Cardiac muscle cell (in vitro differentiated cells and primary cell): Measurements from ENCODE around the gene HOTAIR. TPM values are rescaled to one million over a fixed set of nuclear protein-coding genes. Genes with fewer than 3 reads are reported as not detected.

Experiments used
- DNase-seq, 2 donors: peaks; one replicate each; pipeline versions ENCODE4 v3.0.0 to v3.0.0-alpha.2; 2010 to 2017; ENCODE audit warnings: low read depth in 1 of 2, low spot score in 1 of 2
- H3K27ac ChIP-seq: fragments of 200-600 bp; sonication (generic); 2 replicates; pipeline ENCODE4 v1.5.1; 2016
- H3K27me3 ChIP-seq: fragments of 200-600 bp; sonication (generic); 2 replicates; pipeline ENCODE4 v1.6.0; 2016; ENCODE audit warnings: control low read depth
- H3K36me3 ChIP-seq: fragments of 200-600 bp; sonication (generic); 2 replicates; pipeline ENCODE4 v1.5.1; 2016; ENCODE audit warnings: control low read depth
- H3K4me1 ChIP-seq: fragments of 200-600 bp; sonication (generic); 2 replicates; pipeline ENCODE4 v1.8.1; 2017; ENCODE audit warnings: low read depth, mild to moderate bottlenecking, mixed run types
- H3K4me3 ChIP-seq: fragments of 200-600 bp; sonication (generic); 2 replicates; pipeline ENCODE4 v1.5.1; 2016; ENCODE audit warnings: mild to moderate bottlenecking
- H3K9me3 ChIP-seq: fragments of 200-600 bp; sonication (generic); 2 replicates; pipeline ENCODE4 v1.5.1; 2017; ENCODE audit warnings: low read depth, mild to moderate bottlenecking, control low read depth
- polyA plus RNA-seq: library from polyadenylated mRNA; unstranded; fragments of >200 nt; fragmentation: Nextera tagmentation; extraction: Ambion mirVana; gene quantifications from 2 replicates; pipeline ENCODE4 v1.2.1, GENCODE V29; 2016
- total RNA-seq: library from RNA; depleted of rRNA; stranded (reverse); fragments of >200 nt; gene quantifications from 2 replicates; pipeline ENCODE4 v1.2.3, GENCODE V29; 2016
- TF ChIP-seq, protein P1 (sequence below): IDR thresholded peaks from 2 replicates; pipeline ENCODE4 v1.5.1; 2012; ENCODE audit warnings: low read depth, mild to moderate bottlenecking, low read length

Gene HOTAIR
- total and polyA plus RNA-seq, 2 experiments from 2014 or later: not detected

DNA sequence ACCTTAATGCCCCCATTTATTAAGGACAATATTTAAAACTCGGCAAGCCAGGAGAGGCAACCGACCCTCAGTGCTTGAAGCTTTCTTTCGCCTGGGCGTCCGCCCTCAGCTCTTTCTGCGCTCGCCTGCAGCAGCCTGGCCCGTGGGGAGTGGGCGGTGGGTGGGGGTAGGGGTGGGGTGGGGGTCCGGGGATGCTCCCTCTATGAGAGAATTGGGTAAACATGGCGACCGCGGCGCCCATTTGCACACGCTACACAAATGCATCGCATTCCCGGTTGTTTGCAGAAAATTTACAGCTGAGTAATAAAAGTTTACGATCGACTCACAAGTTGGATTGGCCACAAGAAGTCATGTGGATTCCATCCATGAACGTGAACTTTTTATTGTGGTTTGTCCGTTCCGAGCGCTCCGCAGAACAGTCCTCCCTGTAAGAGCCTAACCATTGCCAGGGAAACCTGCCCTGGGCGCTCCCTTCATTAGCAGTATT, 41.8 kb upstream of the HOTAIR start:
- no peak overlapping the region for H3K27ac ChIP-seq
- peaks cover 100% of the 10 kb centered on the region for H3K27me3 ChIP-seq
- H3K9me3 ChIP-seq: no peaks in the 10 kb centered on the region
- H3K4me3 ChIP-seq: no peak overlapping the region
- TF ChIP-seq, protein P1, sequence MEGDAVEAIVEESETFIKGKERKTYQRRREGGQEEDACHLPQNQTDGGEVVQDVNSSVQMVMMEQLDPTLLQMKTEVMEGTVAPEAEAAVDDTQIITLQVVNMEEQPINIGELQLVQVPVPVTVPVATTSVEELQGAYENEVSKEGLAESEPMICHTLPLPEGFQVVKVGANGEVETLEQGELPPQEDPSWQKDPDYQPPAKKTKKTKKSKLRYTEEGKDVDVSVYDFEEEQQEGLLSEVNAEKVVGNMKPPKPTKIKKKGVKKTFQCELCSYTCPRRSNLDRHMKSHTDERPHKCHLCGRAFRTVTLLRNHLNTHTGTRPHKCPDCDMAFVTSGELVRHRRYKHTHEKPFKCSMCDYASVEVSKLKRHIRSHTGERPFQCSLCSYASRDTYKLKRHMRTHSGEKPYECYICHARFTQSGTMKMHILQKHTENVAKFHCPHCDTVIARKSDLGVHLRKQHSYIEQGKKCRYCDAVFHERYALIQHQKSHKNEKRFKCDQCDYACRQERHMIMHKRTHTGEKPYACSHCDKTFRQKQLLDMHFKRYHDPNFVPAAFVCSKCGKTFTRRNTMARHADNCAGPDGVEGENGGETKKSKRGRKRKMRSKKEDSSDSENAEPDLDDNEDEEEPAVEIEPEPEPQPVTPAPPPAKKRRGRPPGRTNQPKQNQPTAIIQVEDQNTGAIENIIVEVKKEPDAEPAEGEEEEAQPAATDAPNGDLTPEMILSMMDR: no peak
- H3K4me1 ChIP-seq: peaks cover 19% of the 10 kb centered on the region
- H3K36me3 ChIP-seq: no peaks in the 10 kb centered on the region
- DNase-seq: no peak

DNA sequence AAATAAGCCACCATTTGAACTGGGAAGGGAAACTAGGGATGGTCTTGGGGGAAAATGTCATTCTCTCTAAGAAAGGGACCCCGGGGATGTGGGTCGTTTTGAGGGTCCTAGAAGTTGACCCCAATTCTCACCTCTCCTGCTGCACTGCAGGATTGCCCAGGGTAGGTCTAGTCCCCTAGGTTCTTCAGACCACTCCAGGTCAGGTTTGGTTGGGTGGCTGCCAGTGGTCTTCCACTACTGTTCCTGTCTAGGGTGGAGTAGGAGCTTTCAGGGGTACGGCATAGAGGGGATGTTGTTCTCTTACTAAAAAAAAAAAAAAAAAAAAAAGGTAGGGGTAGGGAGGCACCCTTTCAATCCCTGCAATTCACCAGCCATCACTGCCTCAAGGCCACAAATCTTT, 41.3 kb upstream of the HOTAIR start:
- H3K27me3 ChIP-seq: peaks cover 100% of the 10 kb centered on the region
- H3K9me3 ChIP-seq: no peaks in the 10 kb centered on the region
- peaks cover 19% of the 10 kb centered on the region for H3K4me1 ChIP-seq
- TF ChIP-seq, protein P1: no peak
- DNase-seq: no peak
- no peak overlapping the region for H3K27ac ChIP-seq
- H3K4me3 ChIP-seq: no peak overlapping the region
- no peaks in the 10 kb centered on the region for H3K36me3 ChIP-seq

- TF ChIP-seq, protein P1: no peak
- peaks cover 100% of the 10 kb centered on the region for H3K27me3 ChIP-seq
- no peak overlapping the region for H3K4me3 ChIP-seq
- no peak for DNase-seq
- H3K4me1 ChIP-seq: peaks cover 16% of the 10 kb centered on the region
- no peak overlapping the region for H3K27ac ChIP-seq
- H3K36me3 ChIP-seq: no peaks in the 10 kb centered on the region
- H3K9me3 ChIP-seq: no peaks in the 10 kb centered on the region
Measured at GRCh38 chr12:54015018-54015931, 40.5 kb upstream of the HOTAIR start.

GRCh38 chr12:54014377-54015017, 39.7 kb upstream of the HOTAIR start:
- peaks cover 100% of the 10 kb centered on the region for H3K27me3 ChIP-seq
- H3K4me1 ChIP-seq: peaks cover 8% of the 10 kb centered on the region
- DNase-seq: no peak
- TF ChIP-seq, protein P1: no peak
- H3K36me3 ChIP-seq: no peaks in the 10 kb centered on the region
- H3K4me3 ChIP-seq: no peak overlapping the region
- H3K9me3 ChIP-seq: no peaks in the 10 kb centered on the region
- H3K27ac ChIP-seq: no peak overlapping the region

- Histone ChIP-seq H3K27ac (no peak overlapping the region), H3K4me3 (no peak overlapping the region), H3K27me3 (peaks cover 100% of the 10 kb centered on the region), H3K4me1 (no peaks in the 10 kb centered on the region), H3K36me3 (no peaks in the 10 kb centered on the region), H3K9me3 (no peaks in the 10 kb centered on the region)
- DNase-seq: no peak
- TF ChIP-seq, protein P1: no peak
Measured at GRCh38 chr12:54012631-54013409, 38.1 kb upstream of the HOTAIR start.
